HG03558 (cell line): ENCODE data around the gene MAN1C1.

Source experiments
- ATAC-seq: cut with Tn5 transposase; IDR thresholded peaks from one replicate; pipeline ENCODE4 v1.9.1; 2021; ENCODE audit warnings: moderate number of reproducible peaks; ENCODE audit not compliant: unreplicated experiment; ENCODE audit errors: extremely low read depth

The MAN1C1 gene

DNA sequence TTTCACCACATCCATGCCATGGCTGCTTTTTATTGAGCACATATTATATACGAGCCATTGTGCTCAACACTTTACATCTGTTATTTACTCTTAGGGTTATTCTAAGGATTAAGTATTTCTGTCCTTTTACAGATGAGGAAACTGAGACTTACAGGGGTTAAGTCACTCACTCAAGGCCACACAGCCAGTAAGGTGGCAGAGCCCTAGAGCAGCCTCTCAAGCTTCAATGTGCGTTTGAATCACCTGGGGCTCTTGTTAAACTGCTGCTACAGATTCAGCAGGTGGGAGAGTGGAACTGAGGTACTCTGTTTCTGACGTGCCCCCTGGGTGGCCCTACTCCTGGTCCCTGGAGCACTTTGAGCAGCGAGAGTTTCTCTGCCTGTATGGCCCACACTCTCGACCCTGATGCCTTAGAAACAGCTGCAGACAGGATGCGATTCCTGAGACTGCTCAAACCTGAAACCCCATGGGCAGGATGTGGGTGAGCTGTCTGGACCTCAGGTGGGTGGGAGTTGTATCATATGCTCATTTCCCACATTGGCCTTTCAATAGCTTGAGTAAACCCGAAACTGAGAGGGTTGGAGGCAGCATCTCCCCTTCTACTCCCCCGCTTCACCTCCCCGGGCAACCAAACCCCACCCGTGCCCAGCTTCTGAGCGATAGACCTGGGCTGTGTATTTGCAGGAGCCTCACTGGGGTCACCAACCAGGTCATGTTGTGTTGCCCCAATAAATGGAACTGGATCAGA lies 59.3 kb downstream of the MAN1C1 start:
- ATAC-seq: peak; percentile 77

GRCh38 chr1:25676488-25676887 lies 59.9 kb downstream of the MAN1C1 start:
- ATAC-seq: no peak

GRCh38 chr1:25677193-25677773 lies 60.7 kb downstream of the MAN1C1 start:
- no peak for ATAC-seq

DNA sequence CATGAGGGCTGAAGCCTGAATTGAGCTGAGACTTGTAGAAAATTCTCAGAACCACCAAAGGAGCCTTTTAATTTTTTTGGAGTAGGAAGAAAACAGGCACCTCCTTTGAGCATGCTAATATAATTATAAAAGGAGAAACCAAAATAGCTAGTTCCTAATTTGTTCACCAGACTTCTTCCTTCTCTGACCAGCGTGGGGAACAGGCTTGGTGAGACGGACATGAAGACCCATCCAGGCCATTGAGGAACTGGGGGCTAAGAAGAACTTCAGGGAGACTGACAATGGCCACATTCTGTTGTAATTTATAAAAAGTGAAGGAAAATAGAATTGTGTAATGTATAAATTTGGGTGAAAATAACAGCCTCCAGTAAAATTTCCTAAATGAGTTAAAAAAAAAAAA lies 62.6 kb downstream of the MAN1C1 start:
- no peak for ATAC-seq

- no peak for ATAC-seq
Measured at GRCh38 chr1:25680701-25681100, 64.1 kb downstream of the MAN1C1 start.

DNA sequence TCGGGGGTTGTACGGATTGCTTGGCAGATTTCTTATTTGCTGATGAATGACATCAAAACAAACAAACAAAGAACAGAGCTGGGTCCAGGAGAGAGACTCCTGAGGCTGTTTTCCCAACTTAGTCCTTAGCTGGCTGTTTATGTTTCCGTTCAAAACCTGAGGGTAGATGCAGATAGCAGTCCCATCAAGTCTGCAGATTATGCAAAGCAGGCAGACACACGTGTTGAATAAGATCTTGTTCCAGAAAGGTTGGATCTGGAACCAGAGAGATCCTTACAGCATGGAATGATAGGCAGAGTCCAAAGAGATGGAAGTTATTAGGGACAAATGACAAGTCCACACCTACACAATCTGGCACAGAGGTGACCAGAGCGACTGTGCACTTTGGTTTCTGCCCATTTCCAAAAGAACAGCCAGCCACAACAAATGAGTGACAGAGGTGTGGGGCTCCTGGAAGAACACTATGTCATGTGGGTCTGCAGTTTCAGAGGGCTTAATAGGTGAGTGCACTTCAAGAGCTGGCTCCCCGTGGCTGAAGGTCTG lies 65.5 kb downstream of the MAN1C1 start:
- no peak for ATAC-seq

DNA sequence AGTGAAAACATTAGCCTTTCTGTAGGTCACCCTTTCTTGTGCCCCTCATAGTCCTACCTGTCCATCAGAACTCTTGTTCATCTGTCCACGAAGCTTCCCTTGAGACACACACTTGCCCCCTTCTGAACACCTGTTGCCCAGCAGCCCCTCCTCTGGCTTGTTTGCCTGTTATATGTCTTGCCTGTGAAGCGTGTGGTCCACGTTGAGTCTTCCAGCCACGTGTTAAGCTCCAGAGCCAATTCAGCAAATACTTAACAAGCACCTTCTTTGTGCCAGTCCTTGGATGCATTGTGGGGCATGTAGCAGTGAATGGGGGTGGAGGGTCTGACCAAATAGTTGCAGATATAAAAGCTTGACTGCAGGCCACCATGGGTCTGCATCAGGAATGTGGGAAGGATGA lies 66.6 kb downstream of the MAN1C1 start:
- no peak for ATAC-seq

DNA sequence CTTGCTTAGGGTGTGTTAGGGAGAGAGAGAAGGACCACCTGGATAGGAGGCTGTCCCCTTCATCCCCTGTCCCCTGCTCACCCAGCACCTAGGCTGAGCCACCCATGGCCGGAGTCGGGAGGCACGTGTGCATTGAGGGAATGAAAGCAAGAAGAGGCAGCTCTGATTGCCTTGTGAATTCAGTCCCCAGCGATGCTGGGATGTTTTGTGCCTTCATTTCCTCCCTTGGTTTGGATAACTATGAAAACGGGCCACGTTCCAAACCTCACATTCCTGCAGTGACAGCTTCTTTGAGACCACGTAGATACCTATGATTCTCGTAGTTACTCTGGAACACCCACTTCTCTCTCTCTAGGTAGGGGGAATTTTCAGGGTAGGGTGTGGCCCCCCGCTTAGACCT lies 67.1 kb downstream of the MAN1C1 start:
- no peak for ATAC-seq

- ATAC-seq: no peak
Measured at GRCh38 chr1:25684216-25684965, 67.8 kb downstream of the MAN1C1 start.

GRCh38 chr1:25685211-25685750 lies 68.7 kb downstream of the MAN1C1 start:
- ATAC-seq: no peak

- no peak for ATAC-seq
Measured at GRCh38 chr1:25685938-25686665, 69.5 kb downstream of the MAN1C1 start.

GRCh38 chr1:25687221-25688017 lies 70.8 kb downstream of the MAN1C1 start:
- ATAC-seq: no peak

DNA sequence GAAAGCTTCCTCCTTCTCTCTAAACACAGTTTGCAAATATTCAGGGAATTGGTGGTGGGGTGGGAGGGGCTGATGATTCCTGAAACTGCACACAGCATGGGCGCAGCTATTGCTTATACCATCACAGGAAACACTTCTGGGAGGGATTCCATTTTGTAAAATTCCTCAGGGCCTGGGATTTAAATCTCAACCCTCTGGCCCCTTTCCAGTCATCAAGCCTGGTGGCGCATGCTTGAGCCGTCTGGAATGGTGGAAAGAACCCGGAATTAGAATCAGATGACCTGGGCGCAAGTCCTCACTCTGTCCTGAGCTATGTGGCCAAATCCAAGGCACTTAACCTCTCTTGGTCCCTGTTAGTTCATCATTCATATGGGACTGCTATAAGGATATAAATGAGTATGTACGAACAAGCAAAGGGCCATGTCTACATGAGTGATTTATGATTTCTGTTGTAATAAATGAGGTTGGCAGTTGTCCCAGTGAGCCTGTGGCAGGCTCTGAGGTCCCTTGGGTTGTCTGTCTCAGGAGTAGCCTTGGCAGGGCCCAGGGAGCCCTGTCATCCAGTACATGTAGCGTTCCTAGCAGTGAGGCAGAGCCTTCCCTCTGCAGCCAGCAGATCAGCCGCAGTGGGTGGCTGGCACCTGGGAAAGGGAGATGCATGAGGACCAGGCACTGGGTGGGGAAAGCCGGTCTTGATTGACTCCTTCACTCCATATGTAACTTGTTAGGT lies 72.0 kb downstream of the MAN1C1 start:
- no peak for ATAC-seq

DNA sequence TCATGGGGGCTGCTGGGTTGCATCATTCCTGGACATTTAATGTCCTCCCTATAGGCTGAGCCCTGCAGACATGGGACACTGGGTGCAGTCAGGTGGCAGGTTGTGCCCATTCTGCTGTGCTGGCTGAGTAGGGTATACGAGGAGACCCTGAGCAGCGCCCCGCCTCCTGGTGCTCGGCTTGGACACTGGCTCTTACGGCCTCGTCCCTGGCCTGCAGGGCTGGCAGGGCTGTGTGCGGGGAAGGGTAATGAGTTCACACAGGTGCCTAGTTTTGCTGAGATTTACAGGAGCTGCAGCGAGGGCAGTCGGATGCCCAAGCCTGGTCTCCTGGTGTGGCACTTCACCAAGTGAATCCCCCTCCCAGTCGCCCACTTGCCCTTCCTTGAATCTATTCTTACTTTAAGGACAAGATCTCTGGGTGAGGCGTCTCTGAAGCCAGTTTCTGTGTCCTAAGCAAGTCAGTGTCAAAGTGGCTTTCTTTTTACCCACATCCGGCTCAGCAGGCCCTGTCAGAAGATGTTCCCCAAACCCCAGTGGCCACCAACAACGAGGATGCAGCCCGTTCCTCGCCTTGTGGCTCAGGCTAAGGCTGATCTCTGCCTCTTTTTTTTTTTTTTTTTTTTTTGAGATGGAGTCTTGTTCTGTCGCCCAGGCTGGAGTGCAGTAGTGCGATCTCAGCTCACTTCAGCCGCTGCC lies 73.2 kb downstream of the MAN1C1 start:
- ATAC-seq: no peak

GRCh38 chr1:25690396-25690956 lies 73.9 kb downstream of the MAN1C1 start:
- ATAC-seq: no peak

DNA sequence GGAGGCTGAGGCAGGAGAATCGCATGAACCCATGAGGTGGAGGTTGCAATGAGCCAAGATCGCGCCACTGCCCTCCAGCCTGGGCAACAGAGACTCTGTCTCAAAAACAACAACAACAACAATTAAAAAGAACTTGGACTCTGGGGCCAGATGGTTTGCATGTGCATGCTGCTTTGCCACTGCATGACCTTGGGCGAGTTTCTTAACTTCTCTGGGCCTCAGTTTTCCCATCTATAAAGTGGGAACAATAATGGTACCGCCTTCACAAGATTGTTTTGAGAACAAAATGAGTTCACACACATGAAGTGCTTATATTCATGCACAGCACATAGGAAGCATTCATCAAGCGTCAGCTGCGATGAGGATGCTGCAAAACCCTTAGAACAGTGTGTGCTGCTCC lies 74.6 kb downstream of the MAN1C1 start:
- ATAC-seq: no peak

DNA sequence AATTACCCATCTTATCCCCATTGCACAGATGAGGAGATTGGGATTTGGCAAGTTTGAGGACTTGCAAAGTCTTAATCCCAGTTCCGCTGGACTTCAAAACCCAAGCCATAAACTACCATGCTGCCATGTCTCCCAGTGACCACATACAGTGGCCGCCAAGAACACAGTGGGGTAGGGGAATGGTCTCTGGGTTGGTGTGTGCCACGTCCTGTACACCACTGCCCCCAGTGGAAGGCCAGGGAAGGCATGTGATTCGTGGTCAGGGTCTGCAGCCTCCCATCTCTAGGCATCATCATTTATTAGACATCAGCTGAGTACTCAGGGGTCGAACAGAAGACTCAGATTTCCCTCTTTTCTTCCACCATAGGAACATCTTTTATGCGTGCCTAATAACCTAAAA lies 76.0 kb downstream of the MAN1C1 start:
- no peak for ATAC-seq
